K562 (cell line): ENCODE measurements around the gene MAZ.

Source experiments
- ATF3 ChIP-seq, 2 experiments: fragments of 450-650 bp in 1 of 2; sonication (generic) in 1 of 2; formaldehyde crosslinking in 1 of 2; IDR thresholded peaks in 1 of 2; conservative IDR thresholded peaks in 1 of 2; 2 replicates each; pipeline versions ENCODE4 v1.6.1 to v1.8.1; 2016 to 2023; ENCODE audit warnings: mild to moderate bottlenecking in 2 of 2, moderate library complexity in 2 of 2, inconsistent platforms in 1 of 2, missing genetic modification reagents in 1 of 2
- CTBP1 ChIP-seq: fragments of 450-650 bp; IDR thresholded peaks from 2 replicates; pipeline ENCODE4 v1.6.1; 2016; ENCODE audit warnings: borderline replicate concordance
- EZH2 ChIP-seq: IDR thresholded peaks from 2 replicates; pipeline ENCODE4 v1.6.1; 2012; ENCODE audit warnings: low read depth, mild to moderate bottlenecking, inconsistent platforms, low read length, borderline replicate concordance
- FOXK2 ChIP-seq, 2 experiments: fragments of 450-650 bp; IDR thresholded peaks in 1 of 2; conservative IDR thresholded peaks in 1 of 2; 2 replicates each; pipeline ENCODE4 v1.6.1; 2016; ENCODE audit warnings: low read depth in 2 of 2, mild to moderate bottlenecking in 1 of 2
- GTF2A2 ChIP-seq: IDR thresholded peaks from 2 replicates; pipeline ENCODE4 v1.6.1; 2016; ENCODE audit warnings: mild to moderate bottlenecking, missing genetic modification characterization, missing compliant biosample characterization
- MAFF ChIP-seq: IDR thresholded peaks from 2 replicates; pipeline ENCODE4 v1.6.1; 2012; ENCODE audit warnings: low read length, improper control_type of control experiment
- MAX ChIP-seq: sonication (generic); formaldehyde crosslinking; IDR thresholded peaks from 2 replicates; pipeline ENCODE4 v1.9.0; 2022; ENCODE audit warnings: mild to moderate bottlenecking, missing genetic modification reagents
- MEF2A ChIP-seq: IDR thresholded peaks from 2 replicates; pipeline ENCODE4 v1.6.1; 2011; ENCODE audit warnings: low read depth, mild to moderate bottlenecking, low read length, moderate library complexity; ENCODE audit not compliant: control insufficient read depth
- NFIX ChIP-seq: fragments of 250-450 bp; sonication (Bioruptor Pico); IDR thresholded peaks from 2 replicates; pipeline ENCODE4 v1.4.0; 2020; ENCODE audit warnings: low read depth, mild to moderate bottlenecking, moderate library complexity
- POLR2AphosphoS2 ChIP-seq: IDR thresholded peaks from 2 replicates; pipeline ENCODE4 v1.6.1; 2012; ENCODE audit warnings: low read length, improper control_type of control experiment
- RAD21 ChIP-seq, 2 experiments: fragments of 250-450 bp in 1 of 2; fragments of 450-650 bp in 1 of 2; sonication (Bioruptor Pico) in 1 of 2; formaldehyde crosslinking in 1 of 2; IDR thresholded peaks in 1 of 2; conservative IDR thresholded peaks in 1 of 2; 2 replicates each; pipeline versions ENCODE4 v1.4.0 to v1.8.0; 2020 to 2022; ENCODE audit warnings: mild to moderate bottlenecking in 2 of 2, moderate library complexity in 1 of 2
- ZNF347 ChIP-seq: fragments of 450-650 bp; formaldehyde crosslinking; IDR thresholded peaks from 2 replicates; pipeline ENCODE4 v1.4.0; 2020; ENCODE audit warnings: low read depth, mild to moderate bottlenecking, moderate library complexity
- ZNF644 ChIP-seq: fragments of 200-800 bp; sonication (Bioruptor generic); IDR thresholded peaks from 2 replicates; pipeline ENCODE4 v1.6.1; 2016; ENCODE audit warnings: low read depth, missing genetic modification characterization, missing compliant biosample characterization
- TF ChIP-seq, protein P1 (sequence below), 2 experiments: fragments of 450-650 bp; formaldehyde crosslinking in 1 of 2; IDR thresholded peaks; 2 replicates each; pipeline versions ENCODE4 v1.4.0 to v1.6.1; 2014 to 2020; ENCODE audit warnings: mild to moderate bottlenecking in 2 of 2, borderline replicate concordance in 1 of 2, low read depth in 1 of 2

GRCh38 chr16:29857133-29857760 is 50.9 kb downstream of the MAZ start:
- TF ChIP-seq GTF2A2 (tag): no peak
- no peak for TF ChIP-seq ATF3 (IDR thresholded peaks at IDR 0.05)
- TF ChIP-seq ATF3 (CRISPR knock-in tag; conservative IDR thresholded peaks at IDR 0.05): no peak
- no peak for TF ChIP-seq NFIX (CRISPR knock-in tag)
- no peak for TF ChIP-seq EZH2
- TF ChIP-seq MAX (CRISPR knock-in tag): no peak
- TF ChIP-seq CTBP1: no peak
- no peak for TF ChIP-seq ZNF347 (CRISPR knock-in tag)
- TF ChIP-seq, protein P1, sequence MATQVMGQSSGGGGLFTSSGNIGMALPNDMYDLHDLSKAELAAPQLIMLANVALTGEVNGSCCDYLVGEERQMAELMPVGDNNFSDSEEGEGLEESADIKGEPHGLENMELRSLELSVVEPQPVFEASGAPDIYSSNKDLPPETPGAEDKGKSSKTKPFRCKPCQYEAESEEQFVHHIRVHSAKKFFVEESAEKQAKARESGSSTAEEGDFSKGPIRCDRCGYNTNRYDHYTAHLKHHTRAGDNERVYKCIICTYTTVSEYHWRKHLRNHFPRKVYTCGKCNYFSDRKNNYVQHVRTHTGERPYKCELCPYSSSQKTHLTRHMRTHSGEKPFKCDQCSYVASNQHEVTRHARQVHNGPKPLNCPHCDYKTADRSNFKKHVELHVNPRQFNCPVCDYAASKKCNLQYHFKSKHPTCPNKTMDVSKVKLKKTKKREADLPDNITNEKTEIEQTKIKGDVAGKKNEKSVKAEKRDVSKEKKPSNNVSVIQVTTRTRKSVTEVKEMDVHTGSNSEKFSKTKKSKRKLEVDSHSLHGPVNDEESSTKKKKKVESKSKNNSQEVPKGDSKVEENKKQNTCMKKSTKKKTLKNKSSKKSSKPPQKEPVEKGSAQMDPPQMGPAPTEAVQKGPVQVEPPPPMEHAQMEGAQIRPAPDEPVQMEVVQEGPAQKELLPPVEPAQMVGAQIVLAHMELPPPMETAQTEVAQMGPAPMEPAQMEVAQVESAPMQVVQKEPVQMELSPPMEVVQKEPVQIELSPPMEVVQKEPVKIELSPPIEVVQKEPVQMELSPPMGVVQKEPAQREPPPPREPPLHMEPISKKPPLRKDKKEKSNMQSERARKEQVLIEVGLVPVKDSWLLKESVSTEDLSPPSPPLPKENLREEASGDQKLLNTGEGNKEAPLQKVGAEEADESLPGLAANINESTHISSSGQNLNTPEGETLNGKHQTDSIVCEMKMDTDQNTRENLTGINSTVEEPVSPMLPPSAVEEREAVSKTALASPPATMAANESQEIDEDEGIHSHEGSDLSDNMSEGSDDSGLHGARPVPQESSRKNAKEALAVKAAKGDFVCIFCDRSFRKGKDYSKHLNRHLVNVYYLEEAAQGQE (IDR thresholded peaks at IDR 0.05; ENCODE audit: borderline replicate concordance): no peak
- TF ChIP-seq, protein P1 (CRISPR knock-in tag; IDR thresholded peaks at IDR 0.05; ENCODE audit: low read depth): no peak
- TF ChIP-seq MAFF: no peak
- no peak for TF ChIP-seq POLR2AphosphoS2
- no peak for TF ChIP-seq ZNF644 (tag)
- TF ChIP-seq RAD21 (CRISPR knock-in tag; conservative IDR thresholded peaks at IDR 0.05 in 1 of 2, IDR thresholded peaks at IDR 0.05 in 1 of 2): no peak
- no peak for TF ChIP-seq FOXK2 (conservative IDR thresholded peaks at IDR 0.05 in 1 of 2, IDR thresholded peaks at IDR 0.05 in 1 of 2; ENCODE audit: low read depth in 2 of 2)
- TF ChIP-seq MEF2A: no peak
